CD4-positive, alpha-beta T cell (primary cell): ENCODE data around the gene APAF1. TPM values are rescaled to one million over a fixed set of nuclear protein-coding genes. Genes with fewer than 3 reads are reported as not detected.
A peak's percentile ranks its signal among the peaks of the same experiment; 100 is the strongest.

Experiments used
- ATAC-seq: fragments of 200-7000 bp; cut with Tn5 transposase; one replicate; pipeline ENCODE4 v1.10.0; 2022; ENCODE audit warnings: mild to moderate bottlenecking; ENCODE audit not compliant: poor library complexity
- CTCF ChIA-PET: fragments of 350-600 bp; sonication (Branson Sonifier 250); formaldehyde crosslinking; loops from one replicate; lab custom pipeline; 2021; ENCODE audit warnings: antibody characterized with exemption, inconsistent platforms; lab: Charles Lee
- POLR2A ChIA-PET: fragments of 350-600 bp; sonication (Branson Sonifier 250); formaldehyde crosslinking; loops from one replicate; lab custom pipeline; 2021; ENCODE audit warnings: antibody characterized with exemption, inconsistent platforms; lab: Charles Lee
- DNase-seq, 14 experiments: peaks; one replicate each; pipeline ENCODE4 v3.0.0-alpha.2; 2013 to 2020; ENCODE audit warnings: mixed read lengths in 2 of 14
- H3K27ac ChIP-seq, 2 donors: one replicate each; pipeline versions ENCODE4 v1.5.1 to v1.7.0; 2013; ENCODE audit warnings: low read length in 2 of 2, low read depth in 1 of 2, mild to moderate bottlenecking in 1 of 2
- H3K27me3 ChIP-seq, 2 experiments: 1 replicate in 1 of 2; 2 replicates in 1 of 2; pipeline versions ENCODE4 v1.6.1 to v1.7.0; 2013; ENCODE audit warnings: low read length in 2 of 2, control low read depth in 1 of 2, mild to moderate bottlenecking in 1 of 2, moderate library complexity in 1 of 2; ENCODE audit not compliant: insufficient read depth in 2 of 2, control insufficient read depth in 1 of 2
- H3K36me3 ChIP-seq: one replicate; pipeline ENCODE4 v1.6.1; 2013; ENCODE audit warnings: low read length, control low read depth; ENCODE audit not compliant: insufficient read depth
- H3K4me1 ChIP-seq: one replicate; pipeline ENCODE4 v1.6.1; 2013; ENCODE audit warnings: low read length, control low read depth; ENCODE audit not compliant: insufficient read depth
- H3K4me3 ChIP-seq: one replicate; pipeline ENCODE4 v1.5.1; 2013; ENCODE audit warnings: mild to moderate bottlenecking, low read length, moderate library complexity
- H3K9me3 ChIP-seq, 2 experiments: 1 replicate in 1 of 2; 2 replicates in 1 of 2; pipeline versions ENCODE4 v1.6.1 to v1.7.0; 2013; ENCODE audit warnings: low read length in 2 of 2, mild to moderate bottlenecking in 2 of 2, control low read depth in 1 of 2, moderate library complexity in 1 of 2; ENCODE audit not compliant: control insufficient read depth in 1 of 2, insufficient read depth in 1 of 2
- H3K27ac Mint-ChIP-seq: one replicate; pipeline ENCODE4 v1.8.0; 2020; ENCODE audit warnings: mixed read lengths
- H3K27me3 Mint-ChIP-seq: one replicate; pipeline ENCODE4 v1.8.0; 2021; ENCODE audit warnings: mixed read lengths
- H3K36me3 Mint-ChIP-seq: one replicate; pipeline ENCODE4 v1.8.0; 2021; ENCODE audit warnings: low read depth, mixed read lengths
- H3K4me1 Mint-ChIP-seq: one replicate; pipeline ENCODE4 v1.8.0; 2021; ENCODE audit warnings: low read depth, mixed read lengths
- H3K4me3 Mint-ChIP-seq: one replicate; pipeline ENCODE4 v1.8.0; 2020; ENCODE audit warnings: mild to moderate bottlenecking, mixed read lengths
- H3K9me3 Mint-ChIP-seq: one replicate; pipeline ENCODE4 v1.8.0; 2020; ENCODE audit warnings: mixed read lengths
- intact Hi-C, 2 experiments: fragments of 100-400 bp; cut with DNase I in 1 of 2; cut with micrococcal nuclease in 1 of 2; formaldehyde crosslinking; loops; one replicate each; pipeline versions ENCODE4 v1.15.1 to v1.9.0; 2023 to 2025; cut with DNase I, micrococcal nuclease
- total RNA-seq, 174 experiments: library from RNA in 2 of 174; stranded (reverse) in 2 of 174; gene quantifications; one replicate each; pipeline ENCODE4 v1.2.3 and lab custom pipeline; 2021 to 2026
- TF ChIP-seq, protein P1 (sequence below): fragments of 200-600 bp; IDR thresholded peaks from one replicate; pipeline ENCODE4 v1.8.0; 2022; ENCODE audit warnings: antibody characterized with exemption, mild to moderate bottlenecking

Gene APAF1
- total RNA-seq, 2 experiments from 2014 or later, result 13.5 to 14.5 TPM

GRCh38 chr12:98669751-98670150 is 24.7 kb downstream of the APAF1 start:
- Mint-ChIP-seq H3K27me3 (no peaks in the 10 kb centered on the region), H3K27ac (no peak overlapping the region), H3K36me3 (peaks cover 85% of the 10 kb centered on the region), H3K4me3 (no peak overlapping the region), H3K4me1 (peaks cover 22% of the 10 kb centered on the region), H3K9me3 (no peaks in the 10 kb centered on the region)
- ATAC-seq (peak; percentile 14), DNase-seq (peak in 1 of 14 experiments; percentile 34)
- ChIA-PET POLR2A (interaction anchor here (0.6 to 1.4 kb wide), 2 partner anchors 14 to 149 kb away, joined by 3 read pairs; no protein-coding TSS in a partner anchor), CTCF (no interaction called here)
- Histone ChIP-seq H3K9me3 (peaks cover 0 to 5% of the 10 kb centered on the region in 2 experiments), H3K4me1 (peaks cover 4% of the 10 kb centered on the region), H3K27me3 (no peaks in the 10 kb centered on the region), H3K4me3 (no peak overlapping the region), H3K36me3 (peaks cover 72% of the 10 kb centered on the region), H3K27ac (no peak overlapping the region)
- intact Hi-C loops, result no loop called here
- TF ChIP-seq, protein P1, sequence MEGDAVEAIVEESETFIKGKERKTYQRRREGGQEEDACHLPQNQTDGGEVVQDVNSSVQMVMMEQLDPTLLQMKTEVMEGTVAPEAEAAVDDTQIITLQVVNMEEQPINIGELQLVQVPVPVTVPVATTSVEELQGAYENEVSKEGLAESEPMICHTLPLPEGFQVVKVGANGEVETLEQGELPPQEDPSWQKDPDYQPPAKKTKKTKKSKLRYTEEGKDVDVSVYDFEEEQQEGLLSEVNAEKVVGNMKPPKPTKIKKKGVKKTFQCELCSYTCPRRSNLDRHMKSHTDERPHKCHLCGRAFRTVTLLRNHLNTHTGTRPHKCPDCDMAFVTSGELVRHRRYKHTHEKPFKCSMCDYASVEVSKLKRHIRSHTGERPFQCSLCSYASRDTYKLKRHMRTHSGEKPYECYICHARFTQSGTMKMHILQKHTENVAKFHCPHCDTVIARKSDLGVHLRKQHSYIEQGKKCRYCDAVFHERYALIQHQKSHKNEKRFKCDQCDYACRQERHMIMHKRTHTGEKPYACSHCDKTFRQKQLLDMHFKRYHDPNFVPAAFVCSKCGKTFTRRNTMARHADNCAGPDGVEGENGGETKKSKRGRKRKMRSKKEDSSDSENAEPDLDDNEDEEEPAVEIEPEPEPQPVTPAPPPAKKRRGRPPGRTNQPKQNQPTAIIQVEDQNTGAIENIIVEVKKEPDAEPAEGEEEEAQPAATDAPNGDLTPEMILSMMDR, result no peak

- no peak overlapping the region for H3K27ac Mint-ChIP-seq
- CTCF ChIA-PET, result no interaction called here
- H3K36me3 Mint-ChIP-seq, result peaks cover 80% of the 10 kb centered on the region
Measured at GRCh38 chr12:98671459-98671858, 26.4 kb downstream of the APAF1 start.

GRCh38 chr12:98674841-98675240 is 29.8 kb downstream of the APAF1 start:
- H3K27ac Mint-ChIP-seq, result no peak overlapping the region
- Histone ChIP-seq H3K4me3 (no peak overlapping the region), H3K4me1 (peaks cover 2% of the 10 kb centered on the region), H3K9me3 (peaks cover 0 to 2% of the 10 kb centered on the region in 2 experiments), H3K27me3 (no peaks in the 10 kb centered on the region), H3K36me3 (peaks cover 56% of the 10 kb centered on the region), H3K27ac (no peak overlapping the region)
- TF ChIP-seq, protein P1, result no peak
- ATAC-seq, result no peak
- no peaks in the 10 kb centered on the region for H3K27me3 Mint-ChIP-seq
- CTCF ChIA-PET, result no interaction called here
- H3K36me3 Mint-ChIP-seq, result peaks cover 67% of the 10 kb centered on the region
- intact Hi-C loops, result no loop called here
- H3K4me3 Mint-ChIP-seq, result no peak overlapping the region
- H3K9me3 Mint-ChIP-seq, result no peaks in the 10 kb centered on the region
- peaks cover 5% of the 10 kb centered on the region for H3K4me1 Mint-ChIP-seq
- DNase-seq, result no peak
- POLR2A ChIA-PET, result no interaction called here

More at GRCh38 chr12:98671459-98671858, 26.4 kb downstream of the APAF1 start:
- Mint-ChIP-seq H3K4me3 (no peak overlapping the region), H3K9me3 (no peaks in the 10 kb centered on the region), H3K27me3 (no peaks in the 10 kb centered on the region), H3K4me1 (peaks cover 21% of the 10 kb centered on the region)
- intact Hi-C loops, result no loop called here
- Histone ChIP-seq H3K27ac (no peak overlapping the region), H3K4me1 (peaks cover 4% of the 10 kb centered on the region), H3K9me3 (peaks cover 0 to 5% of the 10 kb centered on the region in 2 experiments), H3K27me3 (no peaks in the 10 kb centered on the region), H3K4me3 (no peak overlapping the region), H3K36me3 (peaks cover 59% of the 10 kb centered on the region)
- POLR2A ChIA-PET, result no interaction called here
- no peak for DNase-seq
- ATAC-seq, result no peak
- TF ChIP-seq, protein P1, result no peak
